Measurements from ENCODE around the gene NELL1.

DNA sequence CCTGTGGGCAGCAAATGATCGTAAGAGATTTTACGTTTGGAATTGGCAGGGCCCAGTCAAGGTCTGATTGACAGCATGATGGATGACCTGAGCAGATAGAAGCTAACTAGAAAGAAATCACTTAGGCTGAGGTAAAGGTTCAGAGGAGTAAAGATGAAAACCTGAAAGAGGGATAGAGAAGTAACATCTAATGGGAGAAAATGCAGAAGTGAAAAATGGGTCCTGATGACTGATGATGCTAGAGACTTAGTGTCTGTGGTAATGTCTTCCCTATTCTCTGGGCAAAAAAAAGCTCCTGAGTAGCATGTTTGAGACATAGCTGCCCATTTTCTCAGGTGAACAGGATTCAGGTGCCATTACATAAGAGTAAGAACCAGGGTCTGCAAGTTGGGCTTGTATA lies 894.7 kb downstream of the NELL1 start:
- no peak for TF ChIP-seq EZH2phosphoT487 (IDR thresholded peaks at IDR 0.05; ENCODE audit: borderline replicate concordance, low read length)
- TF ChIP-seq, protein P1, sequence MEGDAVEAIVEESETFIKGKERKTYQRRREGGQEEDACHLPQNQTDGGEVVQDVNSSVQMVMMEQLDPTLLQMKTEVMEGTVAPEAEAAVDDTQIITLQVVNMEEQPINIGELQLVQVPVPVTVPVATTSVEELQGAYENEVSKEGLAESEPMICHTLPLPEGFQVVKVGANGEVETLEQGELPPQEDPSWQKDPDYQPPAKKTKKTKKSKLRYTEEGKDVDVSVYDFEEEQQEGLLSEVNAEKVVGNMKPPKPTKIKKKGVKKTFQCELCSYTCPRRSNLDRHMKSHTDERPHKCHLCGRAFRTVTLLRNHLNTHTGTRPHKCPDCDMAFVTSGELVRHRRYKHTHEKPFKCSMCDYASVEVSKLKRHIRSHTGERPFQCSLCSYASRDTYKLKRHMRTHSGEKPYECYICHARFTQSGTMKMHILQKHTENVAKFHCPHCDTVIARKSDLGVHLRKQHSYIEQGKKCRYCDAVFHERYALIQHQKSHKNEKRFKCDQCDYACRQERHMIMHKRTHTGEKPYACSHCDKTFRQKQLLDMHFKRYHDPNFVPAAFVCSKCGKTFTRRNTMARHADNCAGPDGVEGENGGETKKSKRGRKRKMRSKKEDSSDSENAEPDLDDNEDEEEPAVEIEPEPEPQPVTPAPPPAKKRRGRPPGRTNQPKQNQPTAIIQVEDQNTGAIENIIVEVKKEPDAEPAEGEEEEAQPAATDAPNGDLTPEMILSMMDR (conservative IDR thresholded peaks at IDR 0.05; ENCODE audit: low read depth, low read length), result no peak
